HUES64 (cell line): ENCODE data around the gene P2RY1.
"Not testable (repeated sequence)": the region's sequence is repeated elsewhere in the genome, so short reads cannot be mapped to it uniquely, and the experiment has no call there.

Experiments used
- H3K27ac ChIP-seq: 2 replicates; pipeline ENCODE4 v1.7.0; 2013; ENCODE audit warnings: low read depth, low read length, inconsistent platforms
- H3K27me3 ChIP-seq: 2 replicates; pipeline ENCODE4 v1.6.1; 2013; ENCODE audit warnings: mild to moderate bottlenecking, low read length; ENCODE audit not compliant: insufficient read depth
- H3K36me3 ChIP-seq: 2 replicates; pipeline ENCODE4 v1.6.1; 2013; ENCODE audit warnings: mild to moderate bottlenecking, low read length; ENCODE audit not compliant: insufficient read depth
- H3K4me1 ChIP-seq: 2 replicates; pipeline ENCODE4 v1.6.1; 2013; ENCODE audit warnings: mild to moderate bottlenecking, low read length, moderate library complexity; ENCODE audit not compliant: insufficient read depth
- H3K4me3 ChIP-seq: 2 replicates; pipeline ENCODE4 v1.5.1; 2013; ENCODE audit warnings: mild to moderate bottlenecking, low read length, moderate library complexity
- H3K9ac ChIP-seq: 2 replicates; pipeline ENCODE4 v1.6.1; 2013; ENCODE audit warnings: mild to moderate bottlenecking, low read depth, low read length
- H3K9me3 ChIP-seq: 2 replicates; pipeline ENCODE4 v1.6.1; 2013; ENCODE audit warnings: low read depth, low read length; ENCODE audit not compliant: insufficient read depth
- WGBS: fragments of 150-250, 120-280 bp; methylation state at CpG from one replicate; pipeline ENCODE4 v1.1.7; 2013; ENCODE audit warnings: missing lambda C conversion rate; 5-methylcytosine and 5-hydroxymethylcytosine counted together

Gene P2RY1

DNA sequence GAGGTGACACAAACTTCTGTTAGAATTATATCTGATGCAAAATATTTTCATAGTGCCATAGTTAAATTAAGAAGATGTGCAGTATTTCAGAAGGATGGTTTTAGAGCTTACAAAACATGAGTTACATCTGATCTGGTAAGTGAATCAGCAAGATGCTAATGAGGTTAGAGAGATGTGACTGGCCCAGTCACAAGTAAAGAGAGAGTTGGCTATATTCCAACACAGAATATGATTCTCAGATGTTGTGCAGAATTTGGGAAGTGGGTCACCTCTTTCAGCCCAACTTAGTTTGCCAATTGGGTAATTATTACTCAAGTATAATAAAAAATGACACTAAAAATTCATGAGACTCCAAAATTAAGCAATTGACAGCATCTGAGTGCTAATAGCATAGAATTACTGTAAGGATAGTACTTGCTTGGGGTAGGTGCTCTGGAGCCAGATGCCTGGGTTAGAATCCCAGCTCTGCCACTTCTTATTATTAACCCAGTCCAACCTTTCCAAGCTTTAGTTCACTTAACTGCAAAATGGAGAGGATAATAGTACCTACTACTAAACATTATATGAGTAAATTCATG is 30.8 kb downstream of the P2RY1 start:
- Histone ChIP-seq H3K4me3 (no peak overlapping the region), H3K27ac (no peak overlapping the region), H3K4me1 (no peaks in the 10 kb centered on the region; the same call in 1 of the 2 replicates), H3K9ac (no peak overlapping the region), H3K36me3 (no peaks in the 10 kb centered on the region), H3K27me3 (no peaks in the 10 kb centered on the region), H3K9me3 (no peaks in the 10 kb centered on the region)

DNA sequence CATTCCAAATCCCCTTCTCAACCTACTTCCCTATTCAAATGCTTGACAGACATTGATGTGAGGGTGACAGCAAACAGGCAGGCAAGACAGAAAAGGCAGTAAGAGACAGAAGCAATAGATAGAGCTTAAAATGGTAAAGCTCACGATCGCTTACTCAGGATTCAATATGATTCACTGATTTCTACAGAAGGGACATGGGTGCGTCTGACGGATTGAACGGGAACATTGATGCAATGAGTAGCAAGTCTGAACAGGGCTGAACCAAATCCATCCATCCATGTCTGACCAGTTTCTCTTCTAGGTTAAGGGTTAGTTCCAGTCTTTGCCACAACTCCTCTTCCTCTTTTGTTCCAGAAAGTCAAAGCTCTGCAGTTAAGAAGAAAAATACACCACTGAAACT is 35.1 kb downstream of the P2RY1 start:
- Histone ChIP-seq H3K4me3 (no peak overlapping the region), H3K9me3 (0 out of 2 replicates have a peak, but pooled peaks cover 4% of the 10 kb centered on the region), H3K36me3 (no peaks in the 10 kb centered on the region), H3K9ac (no peak overlapping the region), H3K27me3 (no peaks in the 10 kb centered on the region), H3K27ac (no peak overlapping the region), H3K4me1 (no peaks in the 10 kb centered on the region)
- 96% methylated on average over 5 of the region's 5 CpGs for WGBS

DNA sequence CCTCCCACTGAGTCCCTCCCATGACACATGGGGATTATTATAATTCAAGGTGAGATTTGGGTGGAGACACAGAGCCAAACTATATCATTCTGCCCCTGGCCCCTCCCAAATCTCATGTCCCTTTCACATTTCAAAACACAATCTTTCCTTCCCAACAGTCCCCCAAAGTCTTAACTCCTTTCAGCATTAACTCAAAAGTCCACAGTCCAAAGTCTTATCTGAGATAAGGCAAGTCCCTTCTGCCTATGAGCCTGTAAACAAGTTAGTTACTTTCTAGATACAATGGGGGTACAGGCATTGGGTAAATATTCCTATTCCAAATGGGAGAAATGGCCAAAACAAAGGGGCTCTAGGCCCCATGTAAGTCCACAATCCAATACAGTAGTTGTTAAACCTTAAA is 38.4 kb downstream of the P2RY1 start:
- H3K9ac ChIP-seq, H3K27ac ChIP-seq, H3K4me3 ChIP-seq, H3K27me3 ChIP-seq, H3K9me3 ChIP-seq, H3K4me1 ChIP-seq, H3K36me3 ChIP-seq: not testable (repeated sequence)

DNA sequence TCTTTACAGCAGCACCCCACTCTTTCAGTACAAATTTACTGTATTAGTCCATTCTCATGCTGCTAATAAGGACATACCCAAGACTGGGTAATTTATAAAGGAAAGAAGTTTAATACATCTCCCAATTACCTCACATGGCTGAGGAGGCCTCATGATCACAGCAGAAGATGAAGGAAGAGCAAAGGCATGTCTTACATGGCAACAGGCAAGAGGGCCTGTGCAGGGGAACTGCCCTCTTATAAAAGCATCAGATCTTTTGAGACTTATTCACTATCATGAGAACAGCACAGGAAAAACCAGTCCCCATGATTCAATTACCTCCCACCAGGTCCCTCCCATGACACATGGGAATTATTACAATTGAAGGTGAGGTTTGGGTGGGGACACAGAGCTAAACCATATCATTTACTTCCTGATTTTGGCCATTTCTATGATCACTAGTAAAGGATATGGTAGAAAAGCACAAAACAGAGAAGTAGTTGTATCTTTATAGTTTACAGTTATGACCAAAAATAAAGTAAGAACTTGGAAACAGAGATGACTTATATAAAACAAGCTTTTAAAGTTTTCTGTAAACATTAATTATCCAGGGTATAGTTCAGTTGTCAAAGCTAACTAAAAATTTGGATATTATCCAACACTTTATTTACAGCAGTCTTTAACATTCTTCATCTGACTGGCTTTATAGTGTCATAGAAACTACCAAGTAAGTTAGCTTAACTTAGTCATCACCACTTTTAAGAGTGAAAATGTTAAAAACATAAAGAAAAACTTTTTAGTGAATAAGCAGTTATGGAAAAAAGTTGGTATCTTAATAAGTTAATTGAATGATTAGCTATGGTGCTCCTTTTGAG is 40.2 kb downstream of the P2RY1 start:
- Histone ChIP-seq H3K9ac (no peak overlapping the region), H3K4me3 (no peak overlapping the region), H3K4me1 (no peaks in the 10 kb centered on the region), H3K9me3 (0 out of 2 replicates have a peak, but pooled peaks cover 4% of the 10 kb centered on the region), H3K27ac (no peak overlapping the region), H3K27me3 (no peaks in the 10 kb centered on the region), H3K36me3 (no peaks in the 10 kb centered on the region)

DNA sequence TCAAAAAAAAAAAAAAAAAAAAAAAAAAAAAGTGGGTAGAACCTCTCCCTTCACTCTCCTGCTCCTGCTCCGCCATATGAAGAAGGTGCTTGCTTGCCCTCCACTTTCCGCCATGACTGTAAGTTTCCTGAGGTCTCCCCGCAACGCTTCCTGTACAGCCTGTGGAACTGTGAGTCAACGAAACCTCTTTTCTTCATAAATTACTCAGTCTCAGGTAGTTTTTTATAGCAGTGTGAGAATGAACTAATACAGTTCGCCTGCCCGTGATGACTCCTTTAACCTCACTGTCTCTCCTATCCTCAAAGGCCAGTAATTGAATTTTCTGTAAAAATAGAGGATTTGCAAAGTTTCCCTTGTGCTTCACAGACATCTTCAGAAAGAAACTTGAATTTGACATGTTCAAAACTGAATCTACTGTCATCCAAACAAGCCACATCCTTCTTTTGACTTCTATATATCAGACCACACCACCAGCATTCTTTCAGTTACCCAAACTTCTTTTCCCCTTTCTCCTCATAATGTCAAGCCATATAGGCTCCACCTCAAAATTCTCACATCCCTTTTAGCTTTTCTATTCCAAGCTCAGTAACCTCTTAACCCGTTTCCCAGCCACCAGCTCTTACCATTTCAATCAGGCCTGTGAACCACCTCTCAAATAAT is 44.3 kb downstream of the P2RY1 start:
- Histone ChIP-seq H3K9ac (no peak overlapping the region), H3K27ac (no peak overlapping the region), H3K27me3 (no peaks in the 10 kb centered on the region), H3K36me3 (no peaks in the 10 kb centered on the region), H3K4me1 (no peaks in the 10 kb centered on the region), H3K9me3 (no peaks in the 10 kb centered on the region), H3K4me3 (no peak overlapping the region)
- 95% methylated on average over 5 of the region's 8 CpGs for WGBS

DNA sequence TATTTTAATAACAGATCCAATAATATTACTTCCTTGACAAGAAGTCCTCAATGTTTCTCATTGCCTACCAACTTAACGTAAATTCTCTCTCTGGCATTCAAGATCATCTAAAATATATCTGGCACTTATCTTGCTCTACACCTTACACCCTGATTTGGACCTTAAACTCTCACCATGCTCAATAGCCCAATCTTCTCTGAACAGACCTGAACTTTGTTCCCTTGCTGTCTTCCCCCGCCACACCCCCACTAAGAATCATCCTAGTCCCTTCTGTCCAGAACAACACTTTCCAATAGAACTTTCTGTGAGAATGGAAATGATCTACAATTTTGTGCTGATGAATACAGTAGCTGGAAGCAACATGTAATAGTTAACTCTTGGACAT is 44.9 kb downstream of the P2RY1 start:
- no peaks in the 10 kb centered on the region for H3K4me1 ChIP-seq

DNA sequence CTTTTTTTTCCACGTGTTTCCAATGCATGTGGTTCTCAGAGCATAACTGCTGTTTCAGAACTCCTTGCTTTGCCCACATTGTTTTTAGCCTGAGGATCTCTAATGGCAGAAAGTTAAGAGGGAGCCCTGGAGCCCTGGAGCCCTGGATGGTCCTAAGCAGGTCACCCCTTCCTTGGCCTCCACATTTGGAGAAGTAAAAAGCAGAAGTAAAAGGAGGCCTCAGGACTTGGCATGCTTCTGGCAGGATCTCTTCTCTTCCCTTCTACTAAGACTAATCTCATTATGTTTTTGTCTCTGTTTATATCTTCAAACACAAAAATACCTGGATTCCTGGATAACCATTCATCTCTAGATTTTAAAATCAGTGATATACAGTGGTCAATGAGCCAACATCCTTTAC is 50.1 kb downstream of the P2RY1 start:
- H3K4me3 ChIP-seq, result no peak overlapping the region
- WGBS, result 90% methylated on average over 1 of the region's 1 CpG
- no peaks in the 10 kb centered on the region for H3K4me1 ChIP-seq
- no peaks in the 10 kb centered on the region for H3K27me3 ChIP-seq
- H3K9ac ChIP-seq, result no peak overlapping the region
- H3K9me3 ChIP-seq, result no peaks in the 10 kb centered on the region
- no peak overlapping the region for H3K27ac ChIP-seq
- no peaks in the 10 kb centered on the region for H3K36me3 ChIP-seq

More for the DNA sequence above, 44.9 kb downstream of the P2RY1 start:
- H3K9me3 ChIP-seq, result no peaks in the 10 kb centered on the region
- 88% methylated on average over 2 of the region's 2 CpGs for WGBS
- H3K4me3 ChIP-seq, result no peak overlapping the region
- no peaks in the 10 kb centered on the region for H3K27me3 ChIP-seq
- no peak overlapping the region for H3K9ac ChIP-seq
- no peak overlapping the region for H3K27ac ChIP-seq
- no peaks in the 10 kb centered on the region for H3K36me3 ChIP-seq
